ENCODE results near the gene GABRE. TPM values are rescaled to one million over a fixed set of nuclear protein-coding genes. Genes with fewer than 3 reads are reported as not detected.

The GABRE gene
- polyA plus RNA-seq, 3 donors = not detected

- Mint-ChIP-seq H3K27me3 (ENCODE audit: low read depth in 3 of 3) (no peaks in the 10 kb centered on the region), H3K36me3 (no peaks in the 10 kb centered on the region), H3K27ac (no peak overlapping the region), H3K9me3 (peaks cover 0 to 5% (median 0%) of the 10 kb centered on the region in 7 donors), H3K4me1 (peaks cover 3% of the 10 kb centered on the region), H3K4me3 (no peak overlapping the region)
- Histone ChIP-seq H2AFZ (ENCODE audit: insufficient read depth, low read depth, low read length, poor library complexity, severe bottlenecking) (no peak overlapping the region), H3K4me2 (replicated peaks; ENCODE audit: extremely low read depth, low read length, poor library complexity, severe bottlenecking) (no peak overlapping the region), H3K4me1 (ENCODE audit: control insufficient read depth in 1 of 2, insufficient read depth in 2 of 2, low read length in 2 of 2) (no peaks in the 10 kb centered on the region), H3K36me3 (replicated peaks in 1 of 2; ENCODE audit: control insufficient read depth in 1 of 2, insufficient read depth in 2 of 2, low read length in 2 of 2) (no peaks in the 10 kb centered on the region), H3K4me3 (replicated peaks in 1 of 3; ENCODE audit: low read depth in 2 of 3, low read length in 3 of 3) (no peak overlapping the region), H3K9me3 (replicated peaks in 1 of 2; ENCODE audit: control insufficient read depth in 1 of 2, insufficient read depth in 1 of 2, low read length in 2 of 2) (no peaks in the 10 kb centered on the region), H3K79me2 (ENCODE audit: insufficient read depth, low read length) (no peaks in the 10 kb centered on the region), H3K27ac (ENCODE audit: low read depth in 1 of 2, low read length in 2 of 2) (no peak overlapping the region), H3K9ac (ENCODE audit: insufficient read depth, low read length, poor library complexity, severe bottlenecking) (no peak overlapping the region), H3K27me3 (ENCODE audit: control insufficient read depth in 2 of 2, insufficient read depth in 2 of 2, low read length in 2 of 2) (no peaks in the 10 kb centered on the region), H4K20me1 (ENCODE audit: insufficient read depth, low read length) (no peaks in the 10 kb centered on the region)
- TF ChIP-seq CTCF (IDR thresholded peaks at IDR 0.05) = no peak
- DNase-seq = no peak
- intact Hi-C loops (cut with micrococcal nuclease) = no loop called here
These were observed 8.7 kb upstream of the GABRE start for GRCh38 chrX:151983186-151983585.

GRCh38 chrX:151982222-151982621 lies 7.7 kb upstream of the GABRE start:
- Histone ChIP-seq H3K9ac (ENCODE audit: insufficient read depth, low read length, poor library complexity, severe bottlenecking) (no peak overlapping the region), H3K27ac (ENCODE audit: low read depth in 1 of 2, low read length in 2 of 2) (no peak overlapping the region), H3K4me1 (ENCODE audit: control insufficient read depth in 1 of 2, insufficient read depth in 2 of 2, low read length in 2 of 2) (no peaks in the 10 kb centered on the region), H3K36me3 (replicated peaks in 1 of 2; ENCODE audit: control insufficient read depth in 1 of 2, insufficient read depth in 2 of 2, low read length in 2 of 2) (no peaks in the 10 kb centered on the region), H3K27me3 (ENCODE audit: control insufficient read depth in 2 of 2, insufficient read depth in 2 of 2, low read length in 2 of 2) (no peaks in the 10 kb centered on the region), H3K4me2 (replicated peaks; ENCODE audit: extremely low read depth, low read length, poor library complexity, severe bottlenecking) (no peak overlapping the region), H3K9me3 (replicated peaks in 1 of 2; ENCODE audit: control insufficient read depth in 1 of 2, insufficient read depth in 1 of 2, low read length in 2 of 2) (no peaks in the 10 kb centered on the region), H4K20me1 (ENCODE audit: insufficient read depth, low read length) (no peaks in the 10 kb centered on the region), H3K79me2 (ENCODE audit: insufficient read depth, low read length) (no peaks in the 10 kb centered on the region), H2AFZ (ENCODE audit: insufficient read depth, low read depth, low read length, poor library complexity, severe bottlenecking) (no peak overlapping the region), H3K4me3 (replicated peaks in 1 of 3; ENCODE audit: low read depth in 2 of 3, low read length in 3 of 3) (no peak overlapping the region)
- H3K9me3 Mint-ChIP-seq = peaks cover 0 to 6% (median 0%) of the 10 kb centered on the region in 7 donors
- peaks cover 3% of the 10 kb centered on the region for H3K4me1 Mint-ChIP-seq
- DNase-seq = no peak
- WGBS (ENCODE audit: insufficient coverage) = no CpG with 5 or more reads among the region's 3 CpGs
- no peak overlapping the region for H3K27ac Mint-ChIP-seq
- intact Hi-C loops (cut with micrococcal nuclease) = no loop called here
- no peaks in the 10 kb centered on the region for H3K36me3 Mint-ChIP-seq
- H3K27me3 Mint-ChIP-seq (ENCODE audit: low read depth in 3 of 3) = peaks cover 0 to under 1% (median 0%) of the 10 kb centered on the region in 3 donors
- no peak for TF ChIP-seq CTCF (IDR thresholded peaks at IDR 0.05)
- H3K4me3 Mint-ChIP-seq = no peak overlapping the region

Measured in CD14-positive monocyte (primary cell).